MM.1S (cell line): Measurements from ENCODE around the gene ADD3.

Experiments
- DNase-seq: peaks from one replicate; pipeline ENCODE4 v3.0.0-alpha.2; 2015
- H2AFZ ChIP-seq: fragments of 300-600 bp; sonication (generic); 2 replicates; pipeline ENCODE4 v1.6.0; 2016; ENCODE audit warnings: antibody characterized with exemption, low read length
- H3F3A ChIP-seq: fragments of 300-600 bp; sonication (generic); 2 replicates; pipeline ENCODE4 v1.6.1; 2016; ENCODE audit warnings: mild to moderate bottlenecking, antibody characterized with exemption, low read length, moderate library complexity, mixed read lengths; ENCODE audit not compliant: insufficient read depth
- H3K27ac ChIP-seq: fragments of 300-600 bp; sonication (generic); 2 replicates; pipeline ENCODE4 v1.5.1; 2016; ENCODE audit warnings: mild to moderate bottlenecking, low read length
- H3K27me3 ChIP-seq: fragments of 300-600 bp; sonication (generic); replicated peaks from 2 replicates; pipeline ENCODE4 v1.6.0; 2016; ENCODE audit warnings: low read length; ENCODE audit not compliant: insufficient read depth
- H3K36me3 ChIP-seq: fragments of 300-600 bp; sonication (generic); replicated peaks from 2 replicates; pipeline ENCODE4 v1.6.1; 2016; ENCODE audit warnings: mild to moderate bottlenecking, low read length, mixed read lengths; ENCODE audit not compliant: insufficient read depth
- H3K4me1 ChIP-seq: fragments of 300-600 bp; sonication (generic); 2 replicates; pipeline ENCODE4 v1.6.1; 2016; ENCODE audit warnings: low read length, mixed read lengths
- H3K4me2 ChIP-seq: fragments of 300-600 bp; sonication (generic); 2 replicates; pipeline ENCODE4 v1.6.0; 2016; ENCODE audit warnings: low read depth, low read length
- H3K4me3 ChIP-seq: fragments of 300-600 bp; sonication (generic); 2 replicates; pipeline ENCODE4 v1.5.1; 2016; ENCODE audit warnings: low read length, mixed read lengths
- H3K79me2 ChIP-seq: fragments of 300-600 bp; sonication (generic); 2 replicates; pipeline ENCODE4 v1.6.1; 2016; ENCODE audit warnings: mixed run types, low read length, mixed read lengths
- H3K9ac ChIP-seq: fragments of 300-600 bp; sonication (generic); 2 replicates; pipeline ENCODE4 v1.6.1; 2016; ENCODE audit warnings: low read length, mixed read lengths
- H3K9me2 ChIP-seq: fragments of 300-600 bp; sonication (generic); replicated peaks from 2 replicates; pipeline ENCODE4 v1.6.1; 2016; ENCODE audit warnings: mild to moderate bottlenecking, low read length, mixed read lengths; ENCODE audit not compliant: insufficient read depth
- H3K9me3 ChIP-seq: fragments of 300-600 bp; sonication (generic); replicated peaks from 2 replicates; pipeline ENCODE4 v1.6.1; 2016; ENCODE audit warnings: mild to moderate bottlenecking, low read length, mixed read lengths; ENCODE audit not compliant: insufficient read depth
- H4K20me1 ChIP-seq: fragments of 300-600 bp; sonication (generic); 2 replicates; pipeline ENCODE4 v1.6.1; 2016; ENCODE audit warnings: mild to moderate bottlenecking, low read length, moderate library complexity, mixed read lengths; ENCODE audit not compliant: insufficient read depth
- CTCF ChIP-seq: fragments of 300-600 bp; sonication (generic); IDR thresholded peaks from 2 replicates; pipeline ENCODE4 v1.5.1; 2016; ENCODE audit warnings: antibody characterized with exemption, low read length, mixed read lengths
- EZH2 ChIP-seq: fragments of 300-600 bp; sonication (generic); optimal IDR thresholded peaks from 2 replicates; pipeline ENCODE3; 2017; ENCODE audit warnings: low read depth, mild to moderate bottlenecking, antibody characterized with exemption, low read length, mixed read lengths
- EZH2phosphoT487 ChIP-seq: fragments of 300-600 bp; sonication (generic); IDR thresholded peaks from 2 replicates; pipeline ENCODE4 v1.6.1; 2018; ENCODE audit warnings: antibody characterized with exemption, low read length

The ADD3 gene

DNA sequence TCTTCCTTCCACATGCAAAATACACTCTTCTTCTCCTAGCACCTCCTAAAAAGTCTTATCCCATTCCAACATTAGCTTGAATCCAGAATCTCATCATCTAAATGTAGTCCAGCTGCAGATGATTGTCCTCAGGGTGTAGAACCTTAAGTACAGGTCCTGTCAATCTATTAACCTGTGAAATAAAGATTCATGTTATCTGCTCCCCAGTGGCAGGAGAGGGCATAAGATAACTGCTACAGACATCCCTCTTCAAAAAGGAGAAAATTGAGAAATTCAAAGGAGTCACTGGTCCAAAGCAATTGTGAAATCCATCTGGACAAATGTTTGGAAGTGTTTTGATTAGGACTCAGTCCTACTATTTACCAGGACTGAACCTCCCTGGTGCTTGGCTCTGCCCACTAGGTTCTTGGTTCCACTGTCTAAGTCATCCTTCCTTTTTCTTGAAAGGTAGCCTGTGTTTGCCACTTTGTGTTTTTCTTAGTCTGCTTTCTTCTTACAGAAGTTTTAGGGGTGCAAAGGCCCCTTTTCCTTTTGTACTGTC is 96.2 kb downstream of the ADD3 start:
- no peaks in the 10 kb centered on the region for H4K20me1 ChIP-seq
- no peaks in the 10 kb centered on the region for H3K9me3 ChIP-seq
- TF ChIP-seq CTCF (no peak), EZH2 (no peak)
- no peak overlapping the region for H3K9ac ChIP-seq
- DNase-seq = no peak
- H3K4me2 ChIP-seq = no peak overlapping the region
- H3K27me3 ChIP-seq = no peaks in the 10 kb centered on the region
- H3K9me2 ChIP-seq = no peaks in the 10 kb centered on the region
- H3K4me3 ChIP-seq = no peak overlapping the region
- no peaks in the 10 kb centered on the region for H3K79me2 ChIP-seq
- H3K4me1 ChIP-seq = no peaks in the 10 kb centered on the region
- H2AFZ ChIP-seq = no peak overlapping the region
- no peaks in the 10 kb centered on the region for H3F3A ChIP-seq
- no peak overlapping the region for H3K27ac ChIP-seq
- H3K36me3 ChIP-seq = no peaks in the 10 kb centered on the region

DNA sequence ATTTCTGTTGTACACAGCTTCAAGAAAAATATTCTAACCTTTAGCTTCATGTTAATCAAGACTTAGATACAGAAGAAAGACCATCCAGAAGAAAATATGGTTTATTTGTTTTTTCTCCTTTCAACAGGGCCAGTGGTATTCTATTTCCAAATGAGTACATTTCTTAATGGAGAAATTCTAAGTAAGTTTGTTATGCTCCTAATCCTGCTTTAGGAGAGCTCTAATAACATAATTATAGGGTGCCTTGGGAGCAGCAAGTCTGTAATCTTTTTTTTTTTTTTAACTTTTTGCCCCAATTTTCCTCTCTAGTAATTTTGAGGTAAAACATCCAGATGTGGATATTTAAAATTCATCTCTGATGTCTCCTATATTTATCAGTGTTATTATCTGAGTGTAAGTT is 98.1 kb downstream of the ADD3 start:
- Histone ChIP-seq H3K4me2 (no peak overlapping the region), H3K4me3 (no peak overlapping the region), H3K9me2 (no peaks in the 10 kb centered on the region), H2AFZ (no peak overlapping the region), H3K4me1 (no peaks in the 10 kb centered on the region), H3K9me3 (no peaks in the 10 kb centered on the region), H3F3A (no peaks in the 10 kb centered on the region), H3K79me2 (no peaks in the 10 kb centered on the region), H3K27me3 (no peaks in the 10 kb centered on the region), H3K9ac (no peak overlapping the region), H3K36me3 (no peaks in the 10 kb centered on the region), H4K20me1 (no peaks in the 10 kb centered on the region), H3K27ac (no peak overlapping the region)
- DNase-seq = no peak
- TF ChIP-seq EZH2 (no peak), CTCF (no peak), EZH2phosphoT487 (no peak)

DNA sequence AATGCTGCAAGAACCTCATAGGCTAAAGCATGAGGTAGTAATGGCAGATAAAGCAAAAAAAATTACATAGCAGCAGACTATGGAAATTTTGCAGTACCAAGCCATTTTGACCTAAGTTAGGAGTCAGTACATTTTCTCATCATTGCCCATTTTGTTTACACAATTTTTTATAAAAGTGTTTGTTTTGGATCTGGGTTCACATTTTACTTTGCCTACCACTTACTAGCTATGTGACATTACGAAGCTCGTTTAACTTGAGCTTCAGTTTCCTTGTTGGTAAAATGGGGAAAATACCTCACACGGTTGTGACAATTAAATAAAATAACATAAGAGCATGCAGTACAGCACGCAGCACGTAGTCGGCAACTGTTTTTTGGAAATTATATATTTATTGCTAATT is 99.6 kb downstream of the ADD3 start:
- H4K20me1 ChIP-seq = no peaks in the 10 kb centered on the region
- H3K4me3 ChIP-seq = no peak overlapping the region
- no peak for TF ChIP-seq EZH2phosphoT487
- no peak for TF ChIP-seq CTCF
- no peak for TF ChIP-seq EZH2
- no peaks in the 10 kb centered on the region for H3F3A ChIP-seq
- H3K27ac ChIP-seq = no peak overlapping the region
- no peaks in the 10 kb centered on the region for H3K9me3 ChIP-seq
- no peak overlapping the region for H3K4me2 ChIP-seq
- no peak for DNase-seq
- H2AFZ ChIP-seq = no peak overlapping the region
- H3K36me3 ChIP-seq = no peaks in the 10 kb centered on the region
- no peaks in the 10 kb centered on the region for H3K4me1 ChIP-seq
- H3K27me3 ChIP-seq = no peaks in the 10 kb centered on the region
- no peak overlapping the region for H3K9ac ChIP-seq
- H3K79me2 ChIP-seq = no peaks in the 10 kb centered on the region
- H3K9me2 ChIP-seq = no peaks in the 10 kb centered on the region

GRCh38 chr10:110107887-110108286 is 100.1 kb downstream of the ADD3 start:
- H2AFZ ChIP-seq = no peak overlapping the region
- no peaks in the 10 kb centered on the region for H3K79me2 ChIP-seq
- H3F3A ChIP-seq = no peaks in the 10 kb centered on the region
- no peak overlapping the region for H3K9ac ChIP-seq
- H3K4me2 ChIP-seq = no peak overlapping the region
- no peak overlapping the region for H3K27ac ChIP-seq
- no peaks in the 10 kb centered on the region for H3K27me3 ChIP-seq
- H3K9me2 ChIP-seq = no peaks in the 10 kb centered on the region
- no peak overlapping the region for H3K4me3 ChIP-seq
- TF ChIP-seq EZH2 = no peak
- no peak for TF ChIP-seq CTCF
- no peak for TF ChIP-seq EZH2phosphoT487
- H3K36me3 ChIP-seq = no peaks in the 10 kb centered on the region; the same call in 1 of the 2 replicates
- H3K9me3 ChIP-seq = no peaks in the 10 kb centered on the region
- DNase-seq = no peak
- no peaks in the 10 kb centered on the region for H3K4me1 ChIP-seq
- no peaks in the 10 kb centered on the region for H4K20me1 ChIP-seq
